Esophagus mucosa (tissue), 1 donor: ENCODE measurements around the gene CUZD1. TPM values are rescaled to one million over a fixed set of nuclear protein-coding genes. Genes with fewer than 3 reads are reported as not detected.

Experiments
- ATAC-seq: fragments of 200-7000 bp; cut with Tn5 transposase; one replicate; pipeline ENCODE4 v1.9.1; 2020
- total RNA-seq: library from RNA; stranded (reverse); gene quantifications from one replicate; pipeline ENCODE4 v1.2.4, GENCODE V29; 2023
- donor health status: DM: yes; HTN: yes; CAD: no.

The CUZD1 gene
- total RNA-seq, 1 donor from 2014 or later = 0.24 TPM

- no peak for ATAC-seq
These were observed 31.2 kb downstream of the CUZD1 start for GRCh38 chr10:122814493-122814892.

DNA sequence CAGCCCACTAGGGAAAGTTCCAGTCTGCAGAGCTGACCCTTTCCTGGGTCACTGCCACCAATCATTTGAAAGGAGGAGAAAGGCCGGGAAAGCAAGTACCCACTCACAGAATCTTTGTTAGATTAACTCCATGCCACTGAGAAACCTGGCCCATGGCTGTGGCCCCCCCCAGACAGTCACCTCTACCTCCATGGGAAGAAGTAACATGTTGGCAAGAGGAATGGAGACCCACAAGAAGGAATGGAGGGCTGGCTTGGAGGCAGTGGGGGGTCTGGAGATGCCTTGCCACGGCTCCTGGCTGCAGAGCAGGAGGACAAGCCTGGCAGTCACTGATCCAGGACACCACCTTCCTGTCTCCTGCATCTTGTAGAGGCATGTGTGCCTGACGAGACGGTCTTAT, 32.9 kb downstream of the CUZD1 start:
- no peak for ATAC-seq

- no peak for ATAC-seq
These were observed 43.4 kb downstream of the CUZD1 start for GRCh38 chr10:122802282-122802681.

GRCh38 chr10:122798704-122799231, 46.9 kb downstream of the CUZD1 start:
- ATAC-seq = no peak

DNA sequence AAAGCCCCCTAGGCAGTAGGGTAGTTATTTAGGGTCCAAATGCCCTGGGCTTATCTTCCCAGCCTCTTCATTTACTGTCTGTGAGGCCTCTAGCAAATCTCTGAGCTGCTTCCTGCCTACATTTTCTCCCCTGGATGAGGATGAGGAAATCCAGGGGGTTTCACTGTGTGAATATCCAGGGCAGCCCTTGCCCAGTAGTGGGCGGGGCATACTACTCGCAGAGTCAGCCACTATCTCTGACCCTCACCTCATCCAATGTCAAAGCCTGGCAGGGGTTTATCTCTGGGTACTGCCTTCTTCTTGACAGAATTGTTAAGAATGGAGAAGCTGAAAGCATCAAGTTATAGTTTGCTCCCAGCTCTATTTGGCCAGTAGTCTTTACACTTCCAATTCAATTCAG, 48.9 kb downstream of the CUZD1 start:
- no peak for ATAC-seq

GRCh38 chr10:122795924-122796323, 49.7 kb downstream of the CUZD1 start:
- no peak for ATAC-seq

- no peak for ATAC-seq
These were observed 59.4 kb downstream of the CUZD1 start for GRCh38 chr10:122786269-122786668.

GRCh38 chr10:122782911-122783310, 62.7 kb downstream of the CUZD1 start:
- ATAC-seq = no peak

Other genes with a start within 250 kb of the CUZD1 start
- gene C10orf120, start 146.0 kb downstream of the CUZD1 start, total RNA-seq = not detected
- 2.0 TPM for gene FAM24B, start 33.7 kb upstream of the CUZD1 start, total RNA-seq
- not detected for gene FAM24A, start 64.8 kb upstream of the CUZD1 start, total RNA-seq
- 4.7 TPM for gene C10orf88, start 108.4 kb upstream of the CUZD1 start, total RNA-seq
- 2.7 TPM for gene PSTK, start 134.5 kb upstream of the CUZD1 start, total RNA-seq
- 7.7 TPM for gene IKZF5, start 162.9 kb upstream of the CUZD1 start, total RNA-seq
- gene ACADSB, start 163.1 kb upstream of the CUZD1 start, total RNA-seq = 21.1 TPM